RWPE2 (cell line): ENCODE results near the gene BMP2K.

Experiments
- ATAC-seq: fragments of 200-7000 bp; cut with Tn5 transposase; 3 replicates; pipeline ENCODE4 v1.9.1; 2021; ENCODE audit warnings: low read depth
- DNase-seq: peaks from one replicate; pipeline ENCODE4 v3.0.0-alpha.2; 2020; ENCODE audit warnings: low spot score
- H3K27ac ChIP-seq: fragments of 450-650 bp; 2 replicates; pipeline ENCODE4 v1.5.1; 2017; ENCODE audit warnings: mild to moderate bottlenecking; ENCODE audit not compliant: poor library complexity, severe bottlenecking
- H3K27me3 ChIP-seq: fragments of 250-450 bp; sonication (Bioruptor Pico); 2 replicates; pipeline ENCODE4 v1.5.1; 2021; ENCODE audit warnings: mild to moderate bottlenecking, moderate library complexity; ENCODE audit not compliant: insufficient read depth, poor library complexity, severe bottlenecking
- H3K36me3 ChIP-seq: fragments of 250-450 bp; sonication (Bioruptor Pico); 2 replicates; pipeline ENCODE4 v1.5.1; 2020; ENCODE audit warnings: low read depth, mild to moderate bottlenecking, moderate library complexity
- H3K4me1 ChIP-seq: fragments of 250-450 bp; sonication (Bioruptor Pico); 2 replicates; pipeline ENCODE4 v1.5.1; 2021; ENCODE audit warnings: mild to moderate bottlenecking, moderate library complexity; ENCODE audit not compliant: insufficient read depth, poor library complexity, severe bottlenecking
- H3K4me3 ChIP-seq: fragments of 250-450 bp; sonication (Bioruptor Pico); 2 replicates; pipeline ENCODE4 v1.5.1; 2021; ENCODE audit warnings: mild to moderate bottlenecking, moderate library complexity; ENCODE audit not compliant: severe bottlenecking
- H3K9me3 ChIP-seq: fragments of 250-450 bp; sonication (Bioruptor Pico); 2 replicates; pipeline ENCODE4 v1.5.1; 2021; ENCODE audit warnings: mild to moderate bottlenecking, moderate library complexity; ENCODE audit not compliant: severe bottlenecking
- CTCF ChIP-seq: fragments of 450-650 bp; IDR thresholded peaks from one replicate; pipeline ENCODE4 v1.5.1; 2017; ENCODE audit warnings: mild to moderate bottlenecking, moderate library complexity; ENCODE audit not compliant: poor library complexity, severe bottlenecking

Gene BMP2K

DNA sequence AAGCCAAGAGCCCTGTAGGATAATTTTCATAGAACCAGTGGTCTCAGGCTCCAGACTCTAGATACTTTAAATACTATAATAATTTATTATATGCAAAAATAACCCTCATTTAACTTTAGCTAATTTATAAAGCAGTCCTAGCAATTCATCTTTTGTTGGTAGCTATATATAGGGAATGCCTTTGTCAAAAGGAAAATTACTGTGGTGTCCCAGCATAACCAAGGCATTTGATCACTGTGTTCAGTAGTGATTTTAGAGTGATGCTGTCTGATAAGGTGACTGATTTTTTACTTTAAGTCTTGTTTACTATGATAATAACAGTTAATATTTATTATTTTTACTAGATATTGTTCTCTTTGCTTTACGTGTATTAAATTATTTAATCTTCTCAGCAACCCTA lies 101.9 kb downstream of the BMP2K start:
- peaks cover 3% of the 10 kb centered on the region for H3K4me1 ChIP-seq

GRCh38 chr4:78880874-78881492 lies 104.8 kb downstream of the BMP2K start:
- H3K27me3 ChIP-seq = no peaks in the 10 kb centered on the region
- peaks cover 3% of the 10 kb centered on the region for H3K4me1 ChIP-seq
- H3K4me3 ChIP-seq = no peak overlapping the region
- DNase-seq = no peak
- H3K9me3 ChIP-seq = no peaks in the 10 kb centered on the region
- H3K36me3 ChIP-seq = peaks cover 58% of the 10 kb centered on the region
- ATAC-seq = no peak
- no peak overlapping the region for H3K27ac ChIP-seq
- no peak for TF ChIP-seq CTCF

More for the DNA sequence above, 101.9 kb downstream of the BMP2K start:
- no peak overlapping the region for H3K4me3 ChIP-seq
- no peaks in the 10 kb centered on the region for H3K27me3 ChIP-seq
- H3K36me3 ChIP-seq = peaks cover 76% of the 10 kb centered on the region
- no peaks in the 10 kb centered on the region for H3K9me3 ChIP-seq
- TF ChIP-seq CTCF = no peak
- ATAC-seq = no peak
- H3K27ac ChIP-seq = no peak overlapping the region
- no peak for DNase-seq

GRCh38 chr4:78885598-78885997 lies 109.4 kb downstream of the BMP2K start:
- no peak overlapping the region for H3K27ac ChIP-seq
- DNase-seq = no peak
- H3K4me3 ChIP-seq = no peak overlapping the region
- no peaks in the 10 kb centered on the region for H3K9me3 ChIP-seq
- ATAC-seq = no peak
- no peaks in the 10 kb centered on the region for H3K4me1 ChIP-seq
- TF ChIP-seq CTCF = no peak
- H3K27me3 ChIP-seq = no peaks in the 10 kb centered on the region
- peaks cover 39% of the 10 kb centered on the region for H3K36me3 ChIP-seq

DNA sequence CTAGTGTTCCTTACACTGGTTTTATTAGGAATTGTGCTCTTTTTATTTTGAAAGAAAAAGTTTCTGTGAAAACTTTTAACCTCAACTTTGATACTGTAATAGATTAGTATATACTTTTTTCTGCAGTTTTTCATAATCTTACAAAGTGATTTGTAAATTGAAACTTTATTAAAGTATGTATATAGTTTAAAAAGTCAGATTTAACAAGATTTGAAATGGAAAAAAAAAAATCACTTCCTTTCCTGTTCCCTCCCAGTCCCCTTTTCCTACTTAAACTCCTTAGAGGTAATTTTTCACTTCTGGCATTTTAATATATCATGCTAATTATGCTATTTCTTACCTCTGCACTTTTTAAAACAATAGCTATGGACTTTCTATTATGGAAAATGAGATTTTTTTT lies 113.8 kb downstream of the BMP2K start:
- no peaks in the 10 kb centered on the region for H3K4me1 ChIP-seq
- no peak overlapping the region for H3K27ac ChIP-seq
- DNase-seq (no peak), ATAC-seq (no peak)
- TF ChIP-seq CTCF = no peak
- H3K9me3 ChIP-seq = no peaks in the 10 kb centered on the region
- H3K27me3 ChIP-seq = no peaks in the 10 kb centered on the region
- H3K4me3 ChIP-seq = no peak overlapping the region
- H3K36me3 ChIP-seq = peaks cover 41% of the 10 kb centered on the region

GRCh38 chr4:78899302-78899701 lies 123.2 kb downstream of the BMP2K start:
- H3K36me3 ChIP-seq = peaks cover 14% of the 10 kb centered on the region; the same call in 1 of the 2 replicates
- TF ChIP-seq CTCF = no peak
- H3K4me3 ChIP-seq = no peak overlapping the region
- peaks cover 2% of the 10 kb centered on the region for H3K9me3 ChIP-seq
- no peak for DNase-seq
- H3K27me3 ChIP-seq = no peaks in the 10 kb centered on the region
- H3K4me1 ChIP-seq = no peaks in the 10 kb centered on the region
- no peak for ATAC-seq
- H3K27ac ChIP-seq = no peak overlapping the region
